HG02610 (cell line): ENCODE results near the gene MLH1.
A peak's percentile ranks its signal among the peaks of the same experiment; 100 is the strongest.
"Not testable (repeated sequence)": the region's sequence is repeated elsewhere in the genome, so short reads cannot be mapped to it uniquely, and the experiment has no call there.

ENCODE experiments used
- ATAC-seq: cut with Tn5 transposase; IDR thresholded peaks from one replicate; pipeline ENCODE4 v1.9.1; 2021; ENCODE audit warnings: mild to moderate bottlenecking, moderate library complexity; ENCODE audit not compliant: unreplicated experiment

Gene MLH1

GRCh38 chr3:36993326-36994283 is at the start of gene MLH1:
MLH1 (plus strand) TSS chr3:36993518; CDS start chr3:36993548, 30 bp downstream.
- peak; percentile 90 for ATAC-seq

- ATAC-seq, result no peak
These were observed 49.7 kb upstream of the MLH1 start for GRCh38 chr3:36943601-36944000.

- ATAC-seq, result peak; percentile 49
These were observed 49.2 kb upstream of the MLH1 start for GRCh38 chr3:36944012-36944640.

- peak; percentile 71 for ATAC-seq
These were observed 48.6 kb upstream of the MLH1 start, which contains the start of gene TRANK1 for GRCh38 chr3:36944641-36945270. TRANK1 (minus strand) TSS chr3:36945054; CDS start chr3:36944809, 245 bp downstream.

- ATAC-seq, result no peak
These were observed 47.9 kb upstream of the MLH1 start for GRCh38 chr3:36945333-36945980.

- ATAC-seq, result not testable (repeated sequence)
These were observed 45.5 kb upstream of the MLH1 start for GRCh38 chr3:36947814-36948213.

- no peak for ATAC-seq
These were observed 38.7 kb upstream of the MLH1 start for GRCh38 chr3:36954452-36955134.

GRCh38 chr3:36956155-36956554 is 37.2 kb upstream of the MLH1 start:
- ATAC-seq, result no peak

GRCh38 chr3:36957063-36957462 is 36.3 kb upstream of the MLH1 start:
- no peak for ATAC-seq

GRCh38 chr3:36957862-36958686 is 35.2 kb upstream of the MLH1 start:
- no peak for ATAC-seq

- no peak for ATAC-seq
These were observed 33.5 kb upstream of the MLH1 start for GRCh38 chr3:36959821-36960220.

GRCh38 chr3:36960502-36960901 is 32.8 kb upstream of the MLH1 start:
- no peak for ATAC-seq

- ATAC-seq, result not testable (repeated sequence)
These were observed 30.3 kb upstream of the MLH1 start for GRCh38 chr3:36963008-36963407.

- no peak for ATAC-seq
These were observed 29.0 kb upstream of the MLH1 start for GRCh38 chr3:36964331-36964730.

GRCh38 chr3:36964817-36965216 is 28.5 kb upstream of the MLH1 start:
- ATAC-seq, result peak; percentile 73

- ATAC-seq, result no peak
These were observed 27.9 kb upstream of the MLH1 start for GRCh38 chr3:36965440-36965839.

GRCh38 chr3:36969085-36969484 is 24.2 kb upstream of the MLH1 start:
- no peak for ATAC-seq

GRCh38 chr3:36969540-36970432 is 23.5 kb upstream of the MLH1 start:
- peak; percentile 99 for ATAC-seq
